Measurements from ENCODE around the gene TMEM267.
"Not testable (repeated sequence)": the region's sequence is repeated elsewhere in the genome, so short reads cannot be mapped to it uniquely, and the experiment has no call there.

TMEM267 gene

DNA sequence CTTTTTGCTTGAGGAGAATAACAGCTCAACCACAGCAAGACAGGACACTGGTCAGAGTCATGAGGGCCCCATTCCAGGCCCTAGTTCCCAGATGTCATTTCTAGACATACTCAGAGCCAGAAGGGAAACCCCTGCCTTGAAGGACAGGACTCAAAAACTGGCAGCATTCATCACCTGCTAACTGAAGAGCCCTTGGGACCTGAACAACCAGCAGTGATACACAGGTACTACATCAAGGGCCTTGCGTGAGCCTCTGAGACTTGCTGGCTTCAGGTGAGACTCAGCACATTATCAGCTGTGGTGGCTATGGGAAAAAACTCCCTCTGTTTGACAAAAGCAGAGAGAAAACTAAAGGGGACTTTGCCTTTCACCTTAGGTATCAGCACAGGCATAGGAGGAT is 22.6 kb downstream of the TMEM267 start:
- DNase-seq (ENCODE audit: low spot score): no peak
- TF ChIP-seq, protein P1, sequence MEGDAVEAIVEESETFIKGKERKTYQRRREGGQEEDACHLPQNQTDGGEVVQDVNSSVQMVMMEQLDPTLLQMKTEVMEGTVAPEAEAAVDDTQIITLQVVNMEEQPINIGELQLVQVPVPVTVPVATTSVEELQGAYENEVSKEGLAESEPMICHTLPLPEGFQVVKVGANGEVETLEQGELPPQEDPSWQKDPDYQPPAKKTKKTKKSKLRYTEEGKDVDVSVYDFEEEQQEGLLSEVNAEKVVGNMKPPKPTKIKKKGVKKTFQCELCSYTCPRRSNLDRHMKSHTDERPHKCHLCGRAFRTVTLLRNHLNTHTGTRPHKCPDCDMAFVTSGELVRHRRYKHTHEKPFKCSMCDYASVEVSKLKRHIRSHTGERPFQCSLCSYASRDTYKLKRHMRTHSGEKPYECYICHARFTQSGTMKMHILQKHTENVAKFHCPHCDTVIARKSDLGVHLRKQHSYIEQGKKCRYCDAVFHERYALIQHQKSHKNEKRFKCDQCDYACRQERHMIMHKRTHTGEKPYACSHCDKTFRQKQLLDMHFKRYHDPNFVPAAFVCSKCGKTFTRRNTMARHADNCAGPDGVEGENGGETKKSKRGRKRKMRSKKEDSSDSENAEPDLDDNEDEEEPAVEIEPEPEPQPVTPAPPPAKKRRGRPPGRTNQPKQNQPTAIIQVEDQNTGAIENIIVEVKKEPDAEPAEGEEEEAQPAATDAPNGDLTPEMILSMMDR (IDR thresholded peaks at IDR 0.05; ENCODE audit: borderline replicate concordance, control extremely low read depth, extremely low read depth, insufficient read depth, missing control alignments): no peak
- in situ Hi-C loops (cut with MboI; ENCODE audit: low sequenced_read_pairs, unreplicated experiment): no loop called here

DNA sequence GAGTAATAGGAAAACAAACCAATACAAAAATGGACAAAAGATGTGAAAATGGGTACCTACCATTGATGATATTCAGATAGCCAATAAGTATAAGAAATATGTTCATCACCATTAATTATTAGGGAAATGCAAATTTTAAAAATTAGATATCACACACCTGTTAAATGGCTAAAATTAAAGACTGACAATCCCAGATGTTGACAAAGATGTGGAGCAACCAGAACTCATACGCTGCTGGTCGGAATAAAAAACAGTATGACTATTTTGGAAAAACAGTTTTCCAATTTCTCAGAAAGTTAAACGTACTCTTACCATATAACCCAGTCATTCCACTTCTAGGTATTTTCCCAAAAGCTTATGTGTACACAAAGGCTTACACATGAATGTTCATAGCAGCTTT is 27.1 kb downstream of the TMEM267 start:
- in situ Hi-C loops (cut with MboI; ENCODE audit: low sequenced_read_pairs, unreplicated experiment): no loop called here
- DNase-seq (ENCODE audit: low spot score): no peak
- TF ChIP-seq, protein P1 (IDR thresholded peaks at IDR 0.05; ENCODE audit: borderline replicate concordance, control extremely low read depth, extremely low read depth, insufficient read depth, missing control alignments): no peak

DNA sequence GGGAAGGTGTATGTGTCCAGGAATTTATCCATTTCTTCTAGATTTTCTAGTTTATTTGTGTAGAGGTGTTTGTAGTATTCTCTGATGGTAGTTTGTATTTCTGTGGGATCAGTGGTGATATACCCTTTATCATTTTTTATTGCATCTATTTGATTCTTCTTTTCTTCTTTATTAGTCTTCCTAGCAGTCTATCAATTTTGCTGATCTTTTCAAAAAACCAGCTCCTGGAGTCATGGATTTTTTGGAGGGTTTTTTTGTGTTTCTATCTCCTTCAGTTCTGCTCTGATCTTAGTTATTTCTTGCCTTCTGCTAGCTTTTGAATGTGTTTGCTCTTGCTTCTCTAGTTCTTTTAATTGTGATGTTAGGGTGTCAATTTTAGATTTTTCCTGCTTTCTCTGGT is 42.1 kb downstream of the TMEM267 start:
- DNase-seq (ENCODE audit: low spot score); in situ Hi-C loops (cut with MboI; ENCODE audit: low sequenced_read_pairs, unreplicated experiment): not testable (repeated sequence)

DNA sequence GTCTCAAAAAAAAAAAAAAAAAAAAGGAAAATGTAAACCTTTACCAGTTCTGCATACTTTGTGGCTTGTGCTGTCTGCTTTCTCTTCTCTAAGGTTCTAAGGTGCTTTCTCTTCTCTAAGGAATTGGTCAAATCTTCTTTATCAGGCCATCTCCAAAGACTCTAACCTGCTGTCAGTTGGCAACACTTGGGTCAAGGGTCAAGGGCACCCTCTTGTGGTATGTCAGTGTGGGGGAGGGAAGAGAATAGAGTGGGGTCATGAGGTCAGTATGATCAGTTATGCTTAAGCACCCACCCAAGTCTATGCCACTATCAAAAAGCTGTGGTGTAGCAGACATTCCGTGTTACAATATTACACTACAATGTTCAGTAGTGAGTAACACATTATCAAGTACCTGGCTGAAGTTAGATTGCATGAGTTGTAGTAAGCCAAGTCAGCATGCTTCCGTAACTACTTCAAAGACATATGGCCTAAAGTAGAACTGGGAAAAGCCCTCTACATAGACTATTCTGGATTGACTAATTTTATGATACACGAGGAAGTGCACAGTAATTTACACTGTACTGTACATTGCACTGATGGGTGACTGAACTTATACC is 46.5 kb downstream of the TMEM267 start:
- TF ChIP-seq, protein P1 (IDR thresholded peaks at IDR 0.05; ENCODE audit: borderline replicate concordance, control extremely low read depth, extremely low read depth, insufficient read depth, missing control alignments): no peak
- in situ Hi-C loops (cut with MboI; ENCODE audit: low sequenced_read_pairs, unreplicated experiment): no loop called here

DNA sequence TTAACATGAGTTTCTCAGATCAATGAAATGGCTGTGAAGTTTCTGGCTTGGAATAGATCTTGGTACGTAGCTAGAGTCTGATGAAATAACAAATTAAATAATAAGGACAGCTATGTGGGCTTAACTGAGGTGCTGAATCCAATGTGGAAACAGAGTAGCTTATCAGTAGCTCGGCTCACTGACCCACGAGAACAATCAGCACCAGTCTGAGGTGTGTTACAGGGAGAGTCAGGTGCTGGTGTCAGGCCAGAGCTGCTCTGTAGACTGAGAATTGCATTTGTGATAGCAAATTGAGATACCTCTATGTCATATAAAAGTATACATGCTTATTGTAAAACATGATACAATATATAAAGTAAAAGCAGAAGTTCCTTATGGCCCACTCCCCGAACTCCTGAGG is 50.3 kb downstream of the TMEM267 start:
- in situ Hi-C loops (cut with MboI; ENCODE audit: low sequenced_read_pairs, unreplicated experiment): no loop called here
- TF ChIP-seq, protein P1 (IDR thresholded peaks at IDR 0.05; ENCODE audit: borderline replicate concordance, control extremely low read depth, extremely low read depth, insufficient read depth, missing control alignments): no peak
- DNase-seq (ENCODE audit: low spot score): no peak

More for the DNA sequence above, 46.5 kb downstream of the TMEM267 start:
- DNase-seq (ENCODE audit: low spot score): no peak

DNA sequence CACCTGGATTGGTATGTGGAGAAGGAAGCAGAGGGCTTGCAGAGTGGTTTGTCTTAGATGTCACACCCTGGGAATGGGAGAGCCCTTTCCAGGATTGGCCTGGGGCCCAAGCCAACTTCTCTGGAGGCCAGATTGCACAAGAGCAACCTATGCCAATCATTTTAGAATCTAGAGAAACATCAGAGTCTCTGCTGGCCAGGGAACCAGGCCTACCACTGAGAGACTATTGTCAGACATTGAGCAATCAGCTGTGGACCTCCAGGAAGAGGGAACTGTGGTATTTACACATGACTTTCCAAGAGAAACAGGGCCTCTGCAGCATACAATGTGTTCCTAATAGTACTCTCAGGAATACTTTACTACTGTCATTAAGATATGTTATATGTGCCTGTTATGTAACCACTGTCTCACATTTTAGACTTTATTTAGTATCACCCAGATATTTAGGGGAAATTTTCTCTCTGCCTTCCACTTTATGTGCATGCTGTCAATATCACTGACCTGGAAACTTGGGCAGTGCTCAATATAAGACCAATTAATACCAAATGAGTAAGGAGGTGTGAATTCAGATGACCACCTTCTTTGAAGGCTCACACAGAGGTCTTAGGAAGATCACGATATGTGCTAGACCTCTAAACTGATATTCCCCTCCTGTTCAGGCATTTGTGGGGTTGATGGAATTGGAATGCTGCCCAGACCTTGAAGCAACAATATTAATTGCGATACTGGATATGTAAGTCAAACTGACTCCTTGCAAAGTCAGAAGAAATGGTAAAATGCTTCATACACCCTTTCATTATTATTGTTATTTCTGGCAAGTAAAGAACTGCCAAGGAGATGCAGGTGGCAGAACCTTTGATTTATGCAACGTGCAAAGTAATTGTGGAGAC is 50.9 kb downstream of the TMEM267 start:
- in situ Hi-C loops (cut with MboI; ENCODE audit: low sequenced_read_pairs, unreplicated experiment): no loop called here
- no peak for DNase-seq (ENCODE audit: low spot score)

More for the DNA sequence above, 50.9 kb downstream of the TMEM267 start:
- TF ChIP-seq, protein P1 (IDR thresholded peaks at IDR 0.05; ENCODE audit: borderline replicate concordance, control extremely low read depth, extremely low read depth, insufficient read depth, missing control alignments): no peak

Measured in GM13976 (cell line).